ENCODE results near the gene CDK10.

DNA sequence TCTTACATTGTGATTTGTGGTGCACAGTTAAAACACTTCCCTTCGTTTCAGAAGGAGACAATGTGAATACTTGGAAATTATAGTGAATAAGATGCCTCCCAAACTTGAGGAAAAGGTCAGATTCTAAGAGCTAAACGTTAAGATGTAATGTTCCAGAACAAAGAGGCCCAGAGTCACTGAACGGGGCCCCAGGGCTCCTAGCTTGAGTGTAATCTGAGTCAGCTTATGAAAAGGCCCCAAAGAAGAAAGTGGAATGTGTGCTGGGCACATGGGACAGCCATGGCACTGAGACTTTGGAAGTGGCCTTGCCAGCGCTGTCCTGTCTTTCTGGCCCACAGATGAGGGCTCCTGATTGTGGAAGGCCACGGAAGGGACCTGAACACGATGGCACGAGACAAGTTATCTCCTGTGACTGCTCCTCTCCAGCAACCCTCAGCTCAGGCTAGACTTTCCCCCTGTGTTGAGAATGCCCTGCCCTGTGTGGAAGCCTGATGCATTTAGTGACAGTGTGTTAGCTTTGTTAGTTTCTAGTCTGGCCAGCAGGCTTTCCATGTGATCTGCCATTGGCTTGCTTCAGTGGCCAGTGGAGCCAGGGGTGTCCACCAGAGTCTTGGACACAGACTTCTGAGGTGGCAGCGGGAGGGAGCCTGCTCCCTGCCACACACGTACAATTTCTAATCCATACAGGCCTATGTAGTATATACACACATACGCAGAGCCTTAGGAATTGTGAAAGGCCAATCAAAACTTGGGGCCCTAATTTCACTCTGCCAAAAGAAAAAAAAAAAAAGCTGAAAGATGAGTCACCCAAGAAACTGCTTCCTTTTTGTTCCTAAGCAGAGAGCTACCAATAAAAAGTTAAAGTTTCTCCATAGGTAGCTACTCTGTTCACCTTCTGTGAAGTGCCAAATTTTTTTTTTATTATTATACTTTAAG is 15.7 kb upstream of the CDK10 start:
- TF ChIP-seq ARNT (IDR thresholded peaks at IDR 0.05) = no peak
- no peak for TF ChIP-seq FOXM1 (IDR thresholded peaks at IDR 0.05; ENCODE audit: borderline replicate concordance)
- no peak for TF ChIP-seq SUZ12 (IDR thresholded peaks at IDR 0.05)
- no peak for TF ChIP-seq BHLHE40 (IDR thresholded peaks at IDR 0.05; ENCODE audit: borderline replicate concordance)
- no peak for TF ChIP-seq ELF4 (IDR thresholded peaks at IDR 0.05)
- no peak for TF ChIP-seq HDGF (IDR thresholded peaks at IDR 0.05; ENCODE audit: borderline replicate concordance)

All from HEK293T (cell line).